GM23338 (cell line): Measurements from ENCODE around the gene CA12. TPM values are rescaled to one million over a fixed set of nuclear protein-coding genes. Genes with fewer than 3 reads are reported as not detected.

Experiments
- ATAC-seq: fragments of 200-7000 bp; cut with Tn5 transposase; 3 replicates; pipeline ENCODE4 v1.9.1; 2020
- DNase-seq: peaks from one replicate; pipeline ENCODE4 v3.0.0-alpha.2; 2015; ENCODE audit warnings: low spot score
- H2AFZ ChIP-seq: fragments of 200-600 bp; sonication (generic); 2 replicates; pipeline ENCODE4 v1.8.0; 2016; ENCODE audit warnings: antibody characterized with exemption, mild to moderate bottlenecking, moderate library complexity
- H3F3A ChIP-seq: fragments of 200-600 bp; sonication (generic); replicated peaks from 2 replicates; pipeline ENCODE4 v1.8.0; 2017; ENCODE audit warnings: antibody characterized with exemption, mixed run types, low read depth
- H3K27ac ChIP-seq: fragments of 200-600 bp; sonication (generic); 2 replicates; pipeline ENCODE4 v1.6.1; 2016; ENCODE audit warnings: low read depth
- H3K27me3 ChIP-seq: fragments of 200-600 bp; sonication (generic); 2 replicates; pipeline ENCODE4 v1.8.0; 2016; ENCODE audit warnings: mild to moderate bottlenecking, mixed run types, moderate library complexity; ENCODE audit not compliant: insufficient read depth
- H3K36me3 ChIP-seq: fragments of 200-600 bp; sonication (generic); 2 replicates; pipeline ENCODE4 v1.8.0; 2016; ENCODE audit warnings: mild to moderate bottlenecking; ENCODE audit not compliant: insufficient read depth
- H3K4me1 ChIP-seq: fragments of 200-600 bp; sonication (generic); 2 replicates; pipeline ENCODE4 v1.8.0; 2016; ENCODE audit warnings: mild to moderate bottlenecking, moderate library complexity; ENCODE audit not compliant: insufficient read depth
- H3K4me2 ChIP-seq: fragments of 200-600 bp; sonication (generic); 2 replicates; pipeline ENCODE4 v1.7.1; 2017; ENCODE audit warnings: mixed run types
- H3K4me3 ChIP-seq: fragments of 200-600 bp; sonication (generic); 2 replicates; pipeline ENCODE4 v1.6.1; 2016; ENCODE audit warnings: mixed run types
- H3K79me2 ChIP-seq: fragments of 200-600 bp; sonication (generic); replicated peaks from 2 replicates; pipeline ENCODE4 v1.8.0; 2017; ENCODE audit warnings: mild to moderate bottlenecking; ENCODE audit not compliant: insufficient read depth
- H3K9me2 ChIP-seq: fragments of 200-600 bp; sonication (generic); 2 replicates; pipeline ENCODE4 v1.8.0; 2017; ENCODE audit not compliant: insufficient read depth
- H4K20me1 ChIP-seq: fragments of 200-600 bp; sonication (generic); replicated peaks from 2 replicates; pipeline ENCODE4 v1.8.0; 2017; ENCODE audit warnings: mild to moderate bottlenecking; ENCODE audit not compliant: insufficient read depth
- H3K27ac Mint-ChIP-seq: 2 replicates; pipeline ENCODE4 v1.8.0; 2020; ENCODE audit warnings: inconsistent platforms, mild to moderate bottlenecking, moderate library complexity, mixed read lengths
- H3K27me3 Mint-ChIP-seq: 3 replicates; pipeline ENCODE4 v1.8.0; 2022; ENCODE audit warnings: low read depth, mild to moderate bottlenecking, moderate library complexity, mixed read lengths, inconsistent platforms; ENCODE audit not compliant: insufficient read depth, poor library complexity
- H3K36me3 Mint-ChIP-seq: 3 replicates; pipeline ENCODE4 v1.8.0; 2021; ENCODE audit warnings: low read depth, mild to moderate bottlenecking, inconsistent platforms, moderate library complexity, mixed read lengths
- H3K4me1 Mint-ChIP-seq: 3 replicates; pipeline ENCODE4 v1.8.0; 2020; ENCODE audit warnings: mild to moderate bottlenecking, inconsistent platforms, mixed read lengths
- H3K4me3 Mint-ChIP-seq: 3 replicates; pipeline ENCODE4 v1.8.0; 2021; ENCODE audit warnings: moderate library complexity, mild to moderate bottlenecking, inconsistent platforms, mixed read lengths
- H3K9me3 Mint-ChIP-seq: 3 replicates; pipeline ENCODE4 v1.8.0; 2020; ENCODE audit warnings: moderate library complexity, mild to moderate bottlenecking, inconsistent platforms, mixed read lengths
- CREB1 ChIP-seq: fragments of 250-450 bp; sonication (Bioruptor Pico); IDR thresholded peaks from 2 replicates; pipeline ENCODE4 v1.5.0; 2020; ENCODE audit warnings: low read depth, mild to moderate bottlenecking, moderate library complexity
- EZH2 ChIP-seq: fragments of 200-600 bp; sonication (generic); IDR thresholded peaks from one replicate; pipeline ENCODE4 v1.8.0; 2017; ENCODE audit warnings: antibody characterized with exemption, mild to moderate bottlenecking, low read depth; ENCODE audit not compliant: unreplicated experiment
- EZH2phosphoT487 ChIP-seq: fragments of 200-600 bp; sonication (generic); IDR thresholded peaks from one replicate; pipeline ENCODE4 v1.8.1; 2018; ENCODE audit warnings: antibody characterized with exemption; ENCODE audit not compliant: unreplicated experiment
- JUNB ChIP-seq: IDR thresholded peaks from one replicate; pipeline ENCODE4 v1.6.1; 2016; ENCODE audit warnings: antibody characterized with exemption; ENCODE audit not compliant: unreplicated experiment
- NANOG ChIP-seq: IDR thresholded peaks from 2 replicates; pipeline ENCODE4 v1.6.1; 2016; ENCODE audit warnings: antibody characterized with exemption, borderline replicate concordance
- POLR2AphosphoS5 ChIP-seq: IDR thresholded peaks from 2 replicates; pipeline ENCODE4 v1.6.1; 2016; ENCODE audit warnings: antibody characterized with exemption, low read depth
- STAT1 ChIP-seq: IDR thresholded peaks from one replicate; pipeline ENCODE4 v1.6.1; 2016; ENCODE audit warnings: antibody characterized with exemption; ENCODE audit not compliant: unreplicated experiment
- ZNF114 ChIP-seq: fragments of 250-450 bp; sonication (Bioruptor Pico); IDR thresholded peaks from 2 replicates; pipeline ENCODE4 v1.5.0; 2020; ENCODE audit warnings: mild to moderate bottlenecking, moderate library complexity
- ZNF331 ChIP-seq: fragments of 250-450 bp; sonication (Bioruptor Pico); IDR thresholded peaks from 2 replicates; pipeline ENCODE4 v1.5.0; 2020; ENCODE audit warnings: low read depth, mild to moderate bottlenecking, moderate library complexity
- polyA plus RNA-seq: library from polyadenylated mRNA; unstranded; fragments of >200 nt; fragmentation: Nextera tagmentation; extraction: Ambion mirVana; gene quantifications from 2 replicates; pipeline ENCODE4 v1.2.1, GENCODE V29; 2016
- total RNA-seq: library from RNA; depleted of rRNA; stranded (reverse); fragments of >200 nt; shearing (Covaris generic); gene quantifications from 2 replicates; pipeline ENCODE4 v1.2.3, GENCODE V29; 2014
- TF ChIP-seq, protein P1 (sequence below): IDR thresholded peaks from one replicate; pipeline ENCODE4 v1.6.1; 2018; ENCODE audit warnings: antibody characterized with exemption; ENCODE audit not compliant: unreplicated experiment
- TF ChIP-seq, protein P2 (sequence below): IDR thresholded peaks from 2 replicates; pipeline ENCODE4 v1.6.1; 2016; ENCODE audit warnings: antibody characterized with exemption
- TF ChIP-seq, protein P3 (sequence below), 2 experiments: fragments of 200-600 bp in 1 of 2; sonication (generic) in 1 of 2; conservative IDR thresholded peaks; 2 replicates each; pipeline versions ENCODE4 v1.5.1 to v1.6.1; 2016 to 2017; ENCODE audit warnings: antibody characterized with exemption in 2 of 2, low read depth in 2 of 2, mild to moderate bottlenecking in 2 of 2, moderate library complexity in 1 of 2
- TF ChIP-seq, protein P4 (sequence below): fragments of 250-450 bp; sonication (Bioruptor Pico); IDR thresholded peaks from 2 replicates; pipeline ENCODE4 v1.5.0; 2020; ENCODE audit warnings: mild to moderate bottlenecking, moderate library complexity

Gene CA12
- total and polyA plus RNA-seq, 2 experiments from 2014 or later = 2.9 to 5.2 TPM

DNA sequence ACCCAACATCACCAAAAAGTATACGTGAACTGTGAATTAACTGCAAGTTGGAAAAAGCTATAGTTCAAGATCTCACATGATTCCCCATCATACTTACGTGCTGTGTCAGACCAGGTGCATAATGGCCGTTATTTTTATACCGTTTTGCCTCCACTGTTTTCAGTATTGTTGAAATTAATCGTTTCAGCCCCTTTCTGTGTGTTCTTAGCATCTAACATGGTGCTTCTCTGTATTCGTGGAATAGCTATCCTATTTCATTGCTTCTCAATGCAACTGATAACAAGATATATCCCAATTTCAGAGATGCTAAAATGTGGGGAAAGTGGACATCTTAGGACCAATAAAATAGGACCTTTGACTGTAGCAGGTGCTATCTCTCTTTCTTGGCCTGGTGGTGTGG is 13.7 kb downstream of the CA12 start:
- peaks cover 32% of the 10 kb centered on the region for H3K4me1 Mint-ChIP-seq
- no peaks in the 10 kb centered on the region for H3K9me3 Mint-ChIP-seq
- Histone ChIP-seq H3F3A (no peaks in the 10 kb centered on the region), H3K4me3 (no peak overlapping the region), H4K20me1 (no peaks in the 10 kb centered on the region), H2AFZ (no peak overlapping the region), H3K9me2 (no peaks in the 10 kb centered on the region), H3K36me3 (no peaks in the 10 kb centered on the region), H3K4me1 (peaks cover 22% of the 10 kb centered on the region), H3K4me2 (no peak overlapping the region), H3K27me3 (no peaks in the 10 kb centered on the region), H3K79me2 (no peaks in the 10 kb centered on the region), H3K27ac (no peak overlapping the region)
- H3K27ac Mint-ChIP-seq = no peak overlapping the region
- H3K36me3 Mint-ChIP-seq = no peaks in the 10 kb centered on the region
- no peak for ATAC-seq
- peaks cover 7% of the 10 kb centered on the region for H3K27me3 Mint-ChIP-seq
- H3K4me3 Mint-ChIP-seq = no peak overlapping the region
- TF ChIP-seq, protein P1, sequence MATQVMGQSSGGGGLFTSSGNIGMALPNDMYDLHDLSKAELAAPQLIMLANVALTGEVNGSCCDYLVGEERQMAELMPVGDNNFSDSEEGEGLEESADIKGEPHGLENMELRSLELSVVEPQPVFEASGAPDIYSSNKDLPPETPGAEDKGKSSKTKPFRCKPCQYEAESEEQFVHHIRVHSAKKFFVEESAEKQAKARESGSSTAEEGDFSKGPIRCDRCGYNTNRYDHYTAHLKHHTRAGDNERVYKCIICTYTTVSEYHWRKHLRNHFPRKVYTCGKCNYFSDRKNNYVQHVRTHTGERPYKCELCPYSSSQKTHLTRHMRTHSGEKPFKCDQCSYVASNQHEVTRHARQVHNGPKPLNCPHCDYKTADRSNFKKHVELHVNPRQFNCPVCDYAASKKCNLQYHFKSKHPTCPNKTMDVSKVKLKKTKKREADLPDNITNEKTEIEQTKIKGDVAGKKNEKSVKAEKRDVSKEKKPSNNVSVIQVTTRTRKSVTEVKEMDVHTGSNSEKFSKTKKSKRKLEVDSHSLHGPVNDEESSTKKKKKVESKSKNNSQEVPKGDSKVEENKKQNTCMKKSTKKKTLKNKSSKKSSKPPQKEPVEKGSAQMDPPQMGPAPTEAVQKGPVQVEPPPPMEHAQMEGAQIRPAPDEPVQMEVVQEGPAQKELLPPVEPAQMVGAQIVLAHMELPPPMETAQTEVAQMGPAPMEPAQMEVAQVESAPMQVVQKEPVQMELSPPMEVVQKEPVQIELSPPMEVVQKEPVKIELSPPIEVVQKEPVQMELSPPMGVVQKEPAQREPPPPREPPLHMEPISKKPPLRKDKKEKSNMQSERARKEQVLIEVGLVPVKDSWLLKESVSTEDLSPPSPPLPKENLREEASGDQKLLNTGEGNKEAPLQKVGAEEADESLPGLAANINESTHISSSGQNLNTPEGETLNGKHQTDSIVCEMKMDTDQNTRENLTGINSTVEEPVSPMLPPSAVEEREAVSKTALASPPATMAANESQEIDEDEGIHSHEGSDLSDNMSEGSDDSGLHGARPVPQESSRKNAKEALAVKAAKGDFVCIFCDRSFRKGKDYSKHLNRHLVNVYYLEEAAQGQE = no peak
- TF ChIP-seq, protein P2, sequence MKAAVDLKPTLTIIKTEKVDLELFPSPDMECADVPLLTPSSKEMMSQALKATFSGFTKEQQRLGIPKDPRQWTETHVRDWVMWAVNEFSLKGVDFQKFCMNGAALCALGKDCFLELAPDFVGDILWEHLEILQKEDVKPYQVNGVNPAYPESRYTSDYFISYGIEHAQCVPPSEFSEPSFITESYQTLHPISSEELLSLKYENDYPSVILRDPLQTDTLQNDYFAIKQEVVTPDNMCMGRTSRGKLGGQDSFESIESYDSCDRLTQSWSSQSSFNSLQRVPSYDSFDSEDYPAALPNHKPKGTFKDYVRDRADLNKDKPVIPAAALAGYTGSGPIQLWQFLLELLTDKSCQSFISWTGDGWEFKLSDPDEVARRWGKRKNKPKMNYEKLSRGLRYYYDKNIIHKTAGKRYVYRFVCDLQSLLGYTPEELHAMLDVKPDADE = no peak
- TF ChIP-seq EZH2 = no peak
- TF ChIP-seq, protein P3, sequence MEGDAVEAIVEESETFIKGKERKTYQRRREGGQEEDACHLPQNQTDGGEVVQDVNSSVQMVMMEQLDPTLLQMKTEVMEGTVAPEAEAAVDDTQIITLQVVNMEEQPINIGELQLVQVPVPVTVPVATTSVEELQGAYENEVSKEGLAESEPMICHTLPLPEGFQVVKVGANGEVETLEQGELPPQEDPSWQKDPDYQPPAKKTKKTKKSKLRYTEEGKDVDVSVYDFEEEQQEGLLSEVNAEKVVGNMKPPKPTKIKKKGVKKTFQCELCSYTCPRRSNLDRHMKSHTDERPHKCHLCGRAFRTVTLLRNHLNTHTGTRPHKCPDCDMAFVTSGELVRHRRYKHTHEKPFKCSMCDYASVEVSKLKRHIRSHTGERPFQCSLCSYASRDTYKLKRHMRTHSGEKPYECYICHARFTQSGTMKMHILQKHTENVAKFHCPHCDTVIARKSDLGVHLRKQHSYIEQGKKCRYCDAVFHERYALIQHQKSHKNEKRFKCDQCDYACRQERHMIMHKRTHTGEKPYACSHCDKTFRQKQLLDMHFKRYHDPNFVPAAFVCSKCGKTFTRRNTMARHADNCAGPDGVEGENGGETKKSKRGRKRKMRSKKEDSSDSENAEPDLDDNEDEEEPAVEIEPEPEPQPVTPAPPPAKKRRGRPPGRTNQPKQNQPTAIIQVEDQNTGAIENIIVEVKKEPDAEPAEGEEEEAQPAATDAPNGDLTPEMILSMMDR (conservative IDR thresholded peaks at IDR 0.05; ENCODE audit: low read depth in 2 of 2) = no peak
- TF ChIP-seq NANOG = no peak
- no peak for TF ChIP-seq ZNF331
- TF ChIP-seq, protein P4, sequence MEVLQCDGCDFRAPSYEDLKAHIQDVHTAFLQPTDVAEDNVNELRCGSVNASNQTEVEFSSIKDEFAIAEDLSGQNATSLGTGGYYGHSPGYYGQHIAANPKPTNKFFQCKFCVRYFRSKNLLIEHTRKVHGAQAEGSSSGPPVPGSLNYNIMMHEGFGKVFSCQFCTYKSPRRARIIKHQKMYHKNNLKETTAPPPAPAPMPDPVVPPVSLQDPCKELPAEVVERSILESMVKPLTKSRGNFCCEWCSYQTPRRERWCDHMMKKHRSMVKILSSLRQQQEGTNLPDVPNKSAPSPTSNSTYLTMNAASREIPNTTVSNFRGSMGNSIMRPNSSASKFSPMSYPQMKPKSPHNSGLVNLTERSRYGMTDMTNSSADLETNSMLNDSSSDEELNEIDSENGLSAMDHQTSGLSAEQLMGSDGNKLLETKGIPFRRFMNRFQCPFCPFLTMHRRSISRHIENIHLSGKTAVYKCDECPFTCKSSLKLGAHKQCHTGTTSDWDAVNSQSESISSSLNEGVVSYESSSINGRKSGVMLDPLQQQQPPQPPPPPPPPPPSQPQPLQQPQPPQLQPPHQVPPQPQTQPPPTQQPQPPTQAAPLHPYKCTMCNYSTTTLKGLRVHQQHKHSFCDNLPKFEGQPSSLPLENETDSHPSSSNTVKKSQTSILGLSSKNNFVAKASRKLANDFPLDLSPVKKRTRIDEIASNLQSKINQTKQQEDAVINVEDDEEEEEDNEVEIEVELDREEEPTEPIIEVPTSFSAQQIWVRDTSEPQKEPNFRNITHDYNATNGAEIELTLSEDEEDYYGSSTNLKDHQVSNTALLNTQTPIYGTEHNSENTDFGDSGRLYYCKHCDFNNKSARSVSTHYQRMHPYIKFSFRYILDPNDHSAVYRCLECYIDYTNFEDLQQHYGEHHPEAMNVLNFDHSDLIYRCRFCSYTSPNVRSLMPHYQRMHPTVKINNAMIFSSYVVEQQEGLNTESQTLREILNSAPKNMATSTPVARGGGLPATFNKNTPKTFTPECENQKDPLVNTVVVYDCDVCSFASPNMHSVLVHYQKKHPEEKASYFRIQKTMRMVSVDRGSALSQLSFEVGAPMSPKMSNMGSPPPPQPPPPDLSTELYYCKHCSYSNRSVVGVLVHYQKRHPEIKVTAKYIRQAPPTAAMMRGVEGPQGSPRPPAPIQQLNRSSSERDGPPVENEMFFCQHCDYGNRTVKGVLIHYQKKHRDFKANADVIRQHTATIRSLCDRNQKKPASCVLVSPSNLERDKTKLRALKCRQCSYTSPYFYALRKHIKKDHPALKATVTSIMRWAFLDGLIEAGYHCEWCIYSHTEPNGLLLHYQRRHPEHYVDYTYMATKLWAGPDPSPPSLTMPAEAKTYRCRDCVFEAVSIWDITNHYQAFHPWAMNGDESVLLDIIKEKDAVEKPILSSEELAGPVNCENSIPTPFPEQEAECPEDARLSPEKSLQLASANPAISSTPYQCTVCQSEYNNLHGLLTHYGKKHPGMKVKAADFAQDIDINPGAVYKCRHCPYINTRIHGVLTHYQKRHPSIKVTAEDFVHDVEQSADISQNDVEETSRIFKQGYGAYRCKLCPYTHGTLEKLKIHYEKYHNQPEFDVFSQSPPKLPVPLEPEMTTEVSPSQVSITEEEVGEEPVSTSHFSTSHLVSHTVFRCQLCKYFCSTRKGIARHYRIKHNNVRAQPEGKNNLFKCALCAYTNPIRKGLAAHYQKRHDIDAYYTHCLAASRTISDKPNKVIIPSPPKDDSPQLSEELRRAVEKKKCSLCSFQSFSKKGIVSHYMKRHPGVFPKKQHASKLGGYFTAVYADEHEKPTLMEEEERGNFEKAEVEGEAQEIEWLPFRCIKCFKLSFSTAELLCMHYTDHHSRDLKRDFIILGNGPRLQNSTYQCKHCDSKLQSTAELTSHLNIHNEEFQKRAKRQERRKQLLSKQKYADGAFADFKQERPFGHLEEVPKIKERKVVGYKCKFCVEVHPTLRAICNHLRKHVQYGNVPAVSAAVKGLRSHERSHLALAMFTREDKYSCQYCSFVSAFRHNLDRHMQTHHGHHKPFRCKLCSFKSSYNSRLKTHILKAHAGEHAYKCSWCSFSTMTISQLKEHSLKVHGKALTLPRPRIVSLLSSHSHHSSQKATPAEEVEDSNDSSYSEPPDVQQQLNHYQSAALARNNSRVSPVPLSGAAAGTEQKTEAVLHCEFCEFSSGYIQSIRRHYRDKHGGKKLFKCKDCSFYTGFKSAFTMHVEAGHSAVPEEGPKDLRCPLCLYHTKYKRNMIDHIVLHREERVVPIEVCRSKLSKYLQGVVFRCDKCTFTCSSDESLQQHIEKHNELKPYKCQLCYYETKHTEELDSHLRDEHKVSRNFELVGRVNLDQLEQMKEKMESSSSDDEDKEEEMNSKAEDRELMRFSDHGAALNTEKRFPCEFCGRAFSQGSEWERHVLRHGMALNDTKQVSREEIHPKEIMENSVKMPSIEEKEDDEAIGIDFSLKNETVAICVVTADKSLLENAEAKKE (CRISPR knock-in tag) = no peak
- no peak for TF ChIP-seq CREB1 (CRISPR knock-in tag)
- no peak for TF ChIP-seq ZNF114 (CRISPR knock-in tag)
- no peak for TF ChIP-seq JUNB
- TF ChIP-seq STAT1 = no peak
- TF ChIP-seq EZH2phosphoT487 = no peak
- no peak for TF ChIP-seq POLR2AphosphoS5
- DNase-seq = no peak
